Osteoblast (primary cell): ENCODE results near the gene CEP162. TPM values are rescaled to one million over a fixed set of nuclear protein-coding genes. Genes with fewer than 3 reads are reported as not detected.

Experiments used
- DNase-seq: peaks from one replicate; pipeline ENCODE4 v3.0.0; 2011; ENCODE audit warnings: low spot score, mixed read lengths; ENCODE audit not compliant: insufficient read length; ENCODE audit errors: missing footprints
- H2AFZ ChIP-seq: 2 replicates; pipeline ENCODE4 v1.6.0; 2011; ENCODE audit warnings: mild to moderate bottlenecking, low read length
- H3K27ac ChIP-seq: 2 replicates; pipeline ENCODE4 v1.5.1; 2011; ENCODE audit warnings: mild to moderate bottlenecking, low read depth, low read length, moderate library complexity
- H3K27me3 ChIP-seq: 2 replicates; pipeline ENCODE4 v1.6.0; 2012; ENCODE audit warnings: mild to moderate bottlenecking, control low read depth, inconsistent platforms, low read length, moderate library complexity; ENCODE audit not compliant: insufficient read depth
- H3K36me3 ChIP-seq: 2 replicates; pipeline ENCODE4 v1.5.1; 2011; ENCODE audit warnings: mild to moderate bottlenecking, low read length, control low read depth, moderate library complexity; ENCODE audit not compliant: insufficient read depth
- H3K4me1 ChIP-seq: 2 replicates; pipeline ENCODE4 v1.5.1; 2011; ENCODE audit warnings: mild to moderate bottlenecking, low read length, control low read depth, moderate library complexity; ENCODE audit not compliant: insufficient read depth
- H3K4me2 ChIP-seq: 2 replicates; pipeline ENCODE4 v1.6.0; 2011; ENCODE audit warnings: mild to moderate bottlenecking, low read length; ENCODE audit not compliant: insufficient read depth
- H3K4me3 ChIP-seq: fragments of 200-600 bp; sonication (generic); 3 replicates; pipeline ENCODE4 v1.5.1; 2012; ENCODE audit warnings: mild to moderate bottlenecking, low read length, inconsistent platforms; ENCODE audit not compliant: insufficient read depth
- H3K79me2 ChIP-seq: 2 replicates; pipeline ENCODE4 v1.6.0; 2012; ENCODE audit warnings: mild to moderate bottlenecking, low read length, control low read depth, inconsistent platforms; ENCODE audit not compliant: insufficient read depth
- H3K9me3 ChIP-seq: 2 replicates; pipeline ENCODE4 v1.5.1; 2011; ENCODE audit warnings: low read depth, low read length, control low read depth
- H4K20me1 ChIP-seq: 2 replicates; pipeline ENCODE4 v1.6.0; 2012; ENCODE audit warnings: mild to moderate bottlenecking, low read length, control low read depth; ENCODE audit not compliant: insufficient read depth
- total RNA-seq: library from RNA; depleted of rRNA; stranded (reverse); fragments of >200 nt; gene quantifications from 2 replicates; pipeline ENCODE4 v1.2.3, GENCODE V29; 2012
- TF ChIP-seq, protein P1 (sequence below): IDR thresholded peaks from 2 replicates; pipeline ENCODE4 v1.5.1; 2011; ENCODE audit warnings: mild to moderate bottlenecking, low read depth, low read length, moderate library complexity; ENCODE audit errors: extremely low read depth

The CEP162 gene
- total RNA-seq, 1 donor = 17.0 TPM

- Histone ChIP-seq H3K9me3 (no peaks in the 10 kb centered on the region), H3K4me2 (no peak overlapping the region), H3K79me2 (no peaks in the 10 kb centered on the region), H3K27ac (no peak overlapping the region), H3K4me1 (no peaks in the 10 kb centered on the region), H3K36me3 (no peaks in the 10 kb centered on the region), H3K27me3 (no peaks in the 10 kb centered on the region), H4K20me1 (no peaks in the 10 kb centered on the region), H3K4me3 (no peak overlapping the region), H2AFZ (no peak overlapping the region)
- no peak for DNase-seq
- TF ChIP-seq, protein P1, sequence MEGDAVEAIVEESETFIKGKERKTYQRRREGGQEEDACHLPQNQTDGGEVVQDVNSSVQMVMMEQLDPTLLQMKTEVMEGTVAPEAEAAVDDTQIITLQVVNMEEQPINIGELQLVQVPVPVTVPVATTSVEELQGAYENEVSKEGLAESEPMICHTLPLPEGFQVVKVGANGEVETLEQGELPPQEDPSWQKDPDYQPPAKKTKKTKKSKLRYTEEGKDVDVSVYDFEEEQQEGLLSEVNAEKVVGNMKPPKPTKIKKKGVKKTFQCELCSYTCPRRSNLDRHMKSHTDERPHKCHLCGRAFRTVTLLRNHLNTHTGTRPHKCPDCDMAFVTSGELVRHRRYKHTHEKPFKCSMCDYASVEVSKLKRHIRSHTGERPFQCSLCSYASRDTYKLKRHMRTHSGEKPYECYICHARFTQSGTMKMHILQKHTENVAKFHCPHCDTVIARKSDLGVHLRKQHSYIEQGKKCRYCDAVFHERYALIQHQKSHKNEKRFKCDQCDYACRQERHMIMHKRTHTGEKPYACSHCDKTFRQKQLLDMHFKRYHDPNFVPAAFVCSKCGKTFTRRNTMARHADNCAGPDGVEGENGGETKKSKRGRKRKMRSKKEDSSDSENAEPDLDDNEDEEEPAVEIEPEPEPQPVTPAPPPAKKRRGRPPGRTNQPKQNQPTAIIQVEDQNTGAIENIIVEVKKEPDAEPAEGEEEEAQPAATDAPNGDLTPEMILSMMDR = no peak
These were observed 71.1 kb downstream of the CEP162 start for GRCh38 chr6:84156306-84156705.

DNA sequence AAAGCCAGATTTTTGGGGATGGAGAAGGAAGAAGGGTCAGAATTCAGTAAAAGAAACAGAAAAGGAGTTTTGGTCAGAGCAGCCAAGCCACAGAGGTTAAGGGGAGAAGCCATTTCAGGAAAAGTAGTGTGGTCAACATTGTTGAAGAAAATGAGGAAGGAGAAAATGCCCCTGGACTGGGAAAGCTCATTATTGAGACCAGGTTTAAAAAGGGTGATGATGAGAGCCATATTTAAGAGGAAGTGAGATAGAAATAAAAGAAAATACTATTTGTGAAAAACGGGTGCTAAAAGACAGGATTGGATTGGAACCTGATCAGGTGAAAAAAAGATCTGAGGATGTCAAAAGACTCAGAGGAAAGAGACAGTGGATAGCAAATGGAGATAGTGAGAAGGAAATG lies 75.8 kb downstream of the CEP162 start:
- Histone ChIP-seq H3K27ac (no peak overlapping the region), H4K20me1 (no peaks in the 10 kb centered on the region), H3K4me3 (no peak overlapping the region), H2AFZ (no peak overlapping the region), H3K4me1 (no peaks in the 10 kb centered on the region), H3K27me3 (no peaks in the 10 kb centered on the region), H3K79me2 (no peaks in the 10 kb centered on the region), H3K36me3 (no peaks in the 10 kb centered on the region), H3K9me3 (no peaks in the 10 kb centered on the region), H3K4me2 (no peak overlapping the region)
- TF ChIP-seq, protein P1 = no peak
- DNase-seq = no peak

GRCh38 chr6:84150705-84151104 lies 76.7 kb downstream of the CEP162 start:
- Histone ChIP-seq H3K4me3 (no peak overlapping the region), H3K36me3 (no peaks in the 10 kb centered on the region), H3K79me2 (no peaks in the 10 kb centered on the region), H3K4me2 (no peak overlapping the region), H2AFZ (no peak overlapping the region), H3K4me1 (no peaks in the 10 kb centered on the region), H3K27ac (no peak overlapping the region), H3K9me3 (no peaks in the 10 kb centered on the region), H3K27me3 (no peaks in the 10 kb centered on the region), H4K20me1 (no peaks in the 10 kb centered on the region)
- DNase-seq = no peak
- TF ChIP-seq, protein P1 = no peak

GRCh38 chr6:84141521-84141920 lies 85.9 kb downstream of the CEP162 start:
- no peak overlapping the region for H2AFZ ChIP-seq
- TF ChIP-seq, protein P1 = no peak
- DNase-seq = no peak
- no peaks in the 10 kb centered on the region for H3K36me3 ChIP-seq
- H3K4me3 ChIP-seq = no peak overlapping the region
- H3K9me3 ChIP-seq = no peaks in the 10 kb centered on the region
- no peaks in the 10 kb centered on the region for H3K27me3 ChIP-seq
- H3K4me2 ChIP-seq = no peak overlapping the region
- H3K79me2 ChIP-seq = no peaks in the 10 kb centered on the region
- H3K4me1 ChIP-seq = no peaks in the 10 kb centered on the region
- no peaks in the 10 kb centered on the region for H4K20me1 ChIP-seq
- H3K27ac ChIP-seq = no peak overlapping the region
